Colon (tissue), 2 donors: Measurements from ENCODE around the gene SCO2.
"Not testable (repeated sequence)": the region's sequence is repeated elsewhere in the genome, so short reads cannot be mapped to it uniquely, and the experiment has no call there.

Source experiments
- FAIRE-seq: peaks from 2 replicates; lab custom pipeline; 2012; peaks lifted over from hg19 to GRCh38; lab: Jason Lieb, UNC
- donor health status: control.
- donor health status: control.

The SCO2 gene

GRCh38 chr22:50520184-50520583 is 5.2 kb downstream of the SCO2 start:
- FAIRE-seq = not testable (repeated sequence)

GRCh38 chr22:50519151-50519550 is 6.2 kb downstream of the SCO2 start:
- FAIRE-seq = no peak

- FAIRE-seq = no peak
These were observed 6.8 kb downstream of the SCO2 start for GRCh38 chr22:50518606-50519005.

GRCh38 chr22:50517495-50518260 is 7.7 kb downstream of the SCO2 start:
- FAIRE-seq = no peak

GRCh38 chr22:50516891-50517290 is 8.5 kb downstream of the SCO2 start:
- no peak for FAIRE-seq

- no peak for FAIRE-seq
These were observed 9.3 kb downstream of the SCO2 start for GRCh38 chr22:50516068-50516467.

GRCh38 chr22:50513175-50513574 is 12.2 kb downstream of the SCO2 start:
- FAIRE-seq = no peak

GRCh38 chr22:50508897-50509296 is 16.5 kb downstream of the SCO2 start:
- FAIRE-seq = no peak

- no peak for FAIRE-seq
These were observed 17.2 kb downstream of the SCO2 start, which contains the start of gene NCAPH2 for GRCh38 chr22:50507991-50508884. NCAPH2 (plus strand) TSS chr22:50508224; CDS start chr22:50508338, 114 bp downstream.

- FAIRE-seq = no peak
These were observed 17.9 kb downstream of the SCO2 start, which contains the start of gene LMF2 for GRCh38 chr22:50507421-50507990. LMF2 (minus strand) TSS chr22:50507702; CDS start chr22:50507675, 27 bp downstream.

- FAIRE-seq = no peak
These were observed 18.6 kb downstream of the SCO2 start for GRCh38 chr22:50506611-50507420.

- FAIRE-seq = no peak
These were observed 19.4 kb downstream of the SCO2 start for GRCh38 chr22:50505776-50506610.

GRCh38 chr22:50505276-50505775 is 20.1 kb downstream of the SCO2 start:
- no peak for FAIRE-seq

- no peak for FAIRE-seq
These were observed 20.8 kb downstream of the SCO2 start for GRCh38 chr22:50504369-50505211.

- FAIRE-seq = no peak
These were observed 21.8 kb downstream of the SCO2 start for GRCh38 chr22:50503475-50504145.

GRCh38 chr22:50502628-50503474 is 22.5 kb downstream of the SCO2 start:
- no peak for FAIRE-seq

GRCh38 chr22:50502096-50502495 is 23.3 kb downstream of the SCO2 start:
- FAIRE-seq = no peak

GRCh38 chr22:50500452-50500851 is 24.9 kb downstream of the SCO2 start:
- FAIRE-seq = no peak
